ENCODE results near the gene POPDC2.

POPDC2 gene

DNA sequence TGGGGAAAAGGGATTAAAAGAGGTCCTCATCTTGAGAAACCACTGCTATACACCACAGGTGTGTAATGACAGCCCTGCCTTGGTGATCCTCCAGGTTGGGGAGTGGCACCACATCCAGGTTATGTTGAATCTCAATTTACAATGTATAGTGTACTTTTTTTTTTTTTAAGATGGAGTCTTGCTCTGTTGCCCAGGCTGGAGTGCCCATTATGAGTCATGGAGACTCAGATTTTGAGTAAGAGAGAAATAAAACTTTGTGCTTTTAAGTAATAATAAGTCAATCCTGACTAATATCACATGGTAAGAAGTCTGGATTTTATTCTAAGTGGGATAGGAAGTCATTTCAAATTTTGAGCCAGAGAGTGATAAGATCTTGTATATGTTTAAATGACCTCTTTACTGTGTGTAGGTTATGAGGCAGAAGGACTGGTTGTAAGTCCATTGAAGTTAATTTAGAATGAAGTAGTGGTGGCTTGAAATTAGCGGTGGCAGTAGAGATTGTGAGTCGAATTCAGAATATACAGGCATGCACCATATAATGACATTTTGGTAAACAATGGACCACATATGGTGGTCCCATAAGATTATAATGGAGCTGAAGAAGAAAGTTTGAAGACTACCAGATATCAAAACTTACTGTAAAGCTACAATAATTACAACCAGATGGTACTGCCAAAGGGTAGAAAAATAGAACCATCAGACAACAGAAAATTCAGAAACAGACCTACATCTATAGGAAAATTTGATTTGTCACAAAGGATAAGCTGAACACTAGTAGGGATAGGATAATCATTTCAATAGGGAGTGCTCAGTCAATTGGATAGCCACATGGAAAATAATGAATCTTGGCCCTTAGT is 20.7 kb downstream of the POPDC2 start:
- no peak for DNase-seq

DNA sequence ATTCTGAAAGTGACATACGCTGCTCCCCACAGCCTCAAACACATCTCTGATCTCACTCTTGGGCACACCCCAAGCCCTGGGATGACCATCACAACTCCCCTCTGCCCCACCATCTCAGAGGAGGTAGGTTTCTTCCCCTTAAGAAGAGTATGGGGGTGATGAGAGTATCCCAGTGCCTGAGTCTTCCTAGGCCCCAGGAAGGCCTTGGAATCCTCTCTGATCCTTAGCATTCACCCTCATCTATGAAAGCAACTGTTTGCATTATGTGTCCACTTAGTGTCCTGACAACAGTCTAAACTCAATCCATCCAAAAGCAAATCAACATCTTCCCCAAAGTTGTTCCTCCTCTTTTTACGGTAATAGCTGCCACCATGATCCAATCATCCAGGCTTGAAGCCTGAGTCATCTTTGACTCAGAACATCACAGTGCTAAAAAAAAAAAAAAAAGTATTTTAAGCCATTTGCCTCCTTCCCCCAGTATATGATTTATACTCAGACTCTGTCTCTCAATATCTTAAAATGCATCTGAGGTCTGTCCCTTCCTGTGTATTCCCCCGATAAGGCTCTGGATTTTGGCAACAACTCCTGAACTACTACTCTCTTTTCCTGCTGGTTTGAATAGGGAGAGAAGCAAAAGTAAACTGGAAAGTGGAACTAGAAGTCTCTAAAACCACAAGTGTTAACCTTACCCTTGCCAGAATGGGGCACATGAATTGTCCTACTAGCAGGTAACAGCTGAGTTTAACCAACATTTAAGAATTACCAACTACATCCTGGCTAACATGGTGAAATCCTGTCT is 22.5 kb downstream of the POPDC2 start:
- peak; percentile 67 for DNase-seq

DNA sequence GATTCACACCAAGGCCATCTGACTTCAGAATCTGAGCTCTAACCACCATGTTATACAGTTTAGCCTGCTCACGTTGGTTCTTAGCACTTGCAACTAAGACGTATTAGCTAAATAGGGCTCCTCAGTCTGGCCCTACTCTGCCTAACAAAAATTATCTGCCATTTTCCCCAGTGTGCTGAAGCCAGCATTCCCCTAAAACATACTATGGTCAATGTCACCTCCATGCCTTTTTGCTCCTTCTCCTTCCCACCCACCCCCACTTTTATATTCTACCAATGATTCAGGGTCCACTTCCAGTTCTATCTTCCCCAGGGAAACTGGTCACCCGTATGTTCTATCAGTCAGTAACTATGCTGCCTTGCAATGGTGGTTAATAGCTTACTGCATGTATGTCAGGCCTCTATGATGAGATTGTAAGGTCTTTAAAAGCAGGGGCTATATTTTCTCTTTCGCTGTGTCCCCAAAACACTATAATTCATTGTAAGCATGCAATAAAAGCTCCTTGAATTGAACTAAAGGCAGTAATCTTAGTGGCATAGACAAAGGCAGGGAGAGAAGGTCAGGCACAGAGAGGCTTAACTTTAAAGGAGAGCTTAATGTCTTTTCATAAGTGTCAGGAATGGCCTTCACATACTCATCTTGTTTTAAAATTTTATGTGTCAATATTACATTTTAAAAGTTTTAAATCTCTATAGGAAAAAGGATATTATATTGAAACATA is 23.3 kb downstream of the POPDC2 start:
- no peak for DNase-seq

DNA sequence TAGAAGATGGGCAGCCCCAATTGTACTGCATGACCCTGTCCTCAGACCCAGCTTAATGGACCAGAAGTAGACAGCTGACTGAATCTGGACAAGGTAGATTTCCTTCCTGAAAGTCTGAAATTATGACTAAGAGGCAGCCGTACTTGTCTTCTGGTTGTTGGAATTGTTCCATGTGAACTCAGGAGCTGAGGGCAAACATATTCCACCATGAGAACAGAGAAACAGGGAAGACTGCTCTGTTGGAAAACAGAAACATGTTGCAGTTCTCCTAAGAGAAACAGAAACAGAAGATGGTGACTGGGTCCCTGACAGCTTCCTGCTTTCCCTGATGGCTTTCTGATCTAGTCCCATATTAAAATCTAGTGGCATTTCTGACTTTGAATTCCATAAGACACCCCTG is 24.1 kb downstream of the POPDC2 start:
- no peak for DNase-seq

DNA sequence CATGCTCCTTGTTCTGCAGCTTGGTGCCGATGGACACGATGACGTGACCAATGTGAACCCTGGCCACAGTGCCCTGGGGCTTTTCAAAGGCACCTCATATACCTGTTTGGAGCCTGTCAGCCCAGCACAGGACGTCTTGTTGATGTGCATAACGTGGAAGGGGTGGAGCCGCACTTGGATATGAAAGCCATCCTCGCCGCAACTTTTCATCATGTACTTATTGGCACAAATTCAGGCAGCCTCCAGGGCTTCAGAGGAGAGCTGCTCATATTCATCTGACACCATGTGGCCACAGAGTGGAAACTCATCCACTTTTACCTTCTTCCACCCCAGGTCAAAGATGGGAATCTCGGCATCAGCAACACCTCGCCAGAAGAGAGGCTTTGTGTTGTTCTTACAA is 24.7 kb downstream of the POPDC2 start:
- no peak for DNase-seq

DNA sequence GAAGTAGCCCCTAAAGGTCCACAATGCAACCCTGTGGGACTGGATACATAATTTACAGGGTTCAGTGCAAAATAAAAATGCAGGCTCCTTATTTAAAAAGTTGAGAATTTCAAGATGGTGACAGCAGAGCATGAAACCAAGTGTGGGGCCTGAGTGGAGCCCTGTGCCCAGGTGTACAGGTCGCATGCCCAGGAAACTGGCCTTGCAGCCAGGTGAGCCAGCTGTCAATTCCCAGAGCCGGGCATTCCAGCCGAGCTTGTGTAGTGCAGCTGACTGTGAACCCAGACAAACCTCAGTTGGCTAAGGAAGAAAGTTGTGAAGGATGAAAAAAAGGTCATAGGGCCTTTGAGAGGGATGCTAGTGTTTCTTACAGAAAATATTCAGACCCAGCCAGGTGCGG is 27.6 kb downstream of the POPDC2 start:
- no peak for DNase-seq

DNA sequence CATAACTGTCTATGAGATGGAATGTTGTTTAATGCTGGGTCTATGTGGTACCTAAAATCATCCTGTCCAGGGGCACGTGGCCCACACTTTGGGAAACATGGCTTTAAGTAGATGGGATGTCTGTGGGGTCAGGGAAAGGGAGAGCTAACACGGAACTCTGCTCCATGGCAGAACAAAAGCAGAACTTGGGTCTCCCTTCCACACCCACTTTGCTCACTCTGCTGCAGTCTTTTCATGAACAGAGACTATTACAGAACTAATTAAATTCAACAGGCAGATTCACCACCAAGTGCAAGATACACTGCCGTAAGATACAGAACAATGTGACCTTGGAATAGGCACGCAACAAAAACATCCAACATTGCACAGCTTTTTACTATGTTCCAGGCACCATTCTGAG is 28.2 kb downstream of the POPDC2 start:
- DNase-seq: no peak

DNA sequence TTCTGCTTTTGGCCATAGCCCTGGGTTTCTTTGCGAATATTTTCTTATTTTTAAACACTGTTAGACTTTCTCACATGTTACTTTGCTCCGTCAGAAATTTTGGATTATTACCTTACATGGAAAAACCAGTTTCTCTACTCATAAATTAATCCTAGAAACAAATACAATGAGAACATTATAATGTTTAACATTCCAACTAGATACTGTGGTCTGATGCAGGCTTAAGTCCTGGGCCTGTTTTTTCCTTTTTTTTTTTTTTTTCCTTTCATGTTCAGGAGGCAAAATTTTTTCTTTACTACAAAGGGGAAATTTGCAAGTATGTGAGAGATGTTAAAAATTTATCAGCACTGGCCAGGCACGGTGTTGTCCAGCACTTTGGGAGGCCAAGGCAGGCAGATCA is 28.9 kb downstream of the POPDC2 start:
- DNase-seq: no peak

DNA sequence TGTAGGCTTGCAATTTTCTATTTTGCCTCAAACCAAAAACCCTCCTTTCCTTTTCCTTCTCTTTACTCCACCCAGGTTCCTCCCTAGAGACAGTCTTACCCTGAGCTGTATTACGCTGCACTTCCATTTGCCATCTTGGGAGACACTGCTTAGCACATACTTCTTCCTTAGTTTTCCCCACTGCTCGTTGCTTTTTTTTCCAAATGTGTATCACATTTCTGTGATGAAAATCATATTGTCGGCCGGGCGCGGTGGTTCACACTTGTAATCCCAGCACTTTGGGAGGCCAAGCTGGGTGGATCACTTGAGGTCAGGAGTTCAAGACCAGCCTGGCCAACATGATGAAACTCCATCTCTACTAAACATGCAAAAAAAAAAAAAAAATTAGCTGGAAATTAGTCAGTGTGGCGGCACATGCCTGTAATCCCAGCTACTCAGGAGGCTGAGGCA is 29.5 kb downstream of the POPDC2 start:
- DNase-seq: no peak

DNA sequence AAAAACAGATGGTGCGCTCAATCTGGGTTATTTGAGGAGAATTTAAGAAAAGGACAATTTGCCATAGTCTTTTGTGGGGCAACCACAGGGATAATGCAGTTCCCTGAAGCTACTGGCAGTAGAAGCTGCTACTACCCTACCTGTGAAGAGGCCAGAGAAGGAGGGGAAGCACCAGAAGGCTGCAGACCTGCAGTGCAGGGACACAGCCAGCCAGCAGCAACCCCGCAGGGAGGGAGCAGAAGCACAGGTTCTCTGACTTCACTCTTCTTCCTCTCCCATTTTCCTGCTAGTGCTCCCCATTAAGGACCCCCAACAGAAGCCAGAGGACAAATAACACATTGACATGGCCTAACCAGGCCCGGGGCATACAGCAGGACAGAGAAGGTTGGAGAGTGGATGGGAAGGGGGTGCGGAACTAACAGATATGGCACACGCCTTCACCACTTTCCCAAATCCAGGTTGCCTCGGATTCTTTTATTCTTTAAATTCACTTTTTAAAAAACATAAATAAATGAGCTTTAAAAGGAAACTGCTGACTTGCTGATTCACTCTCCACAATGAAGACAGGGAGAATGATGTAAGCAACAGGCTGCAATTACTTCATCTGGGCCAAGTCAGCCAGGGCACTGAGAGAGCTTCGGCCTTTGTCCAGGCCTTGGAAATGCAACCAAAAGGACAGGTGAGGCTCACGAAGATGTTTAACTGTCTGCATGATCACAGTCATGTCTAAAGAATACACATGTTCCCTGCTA is 30.1 kb downstream of the POPDC2 start:
- DNase-seq: peak; percentile 16

DNA sequence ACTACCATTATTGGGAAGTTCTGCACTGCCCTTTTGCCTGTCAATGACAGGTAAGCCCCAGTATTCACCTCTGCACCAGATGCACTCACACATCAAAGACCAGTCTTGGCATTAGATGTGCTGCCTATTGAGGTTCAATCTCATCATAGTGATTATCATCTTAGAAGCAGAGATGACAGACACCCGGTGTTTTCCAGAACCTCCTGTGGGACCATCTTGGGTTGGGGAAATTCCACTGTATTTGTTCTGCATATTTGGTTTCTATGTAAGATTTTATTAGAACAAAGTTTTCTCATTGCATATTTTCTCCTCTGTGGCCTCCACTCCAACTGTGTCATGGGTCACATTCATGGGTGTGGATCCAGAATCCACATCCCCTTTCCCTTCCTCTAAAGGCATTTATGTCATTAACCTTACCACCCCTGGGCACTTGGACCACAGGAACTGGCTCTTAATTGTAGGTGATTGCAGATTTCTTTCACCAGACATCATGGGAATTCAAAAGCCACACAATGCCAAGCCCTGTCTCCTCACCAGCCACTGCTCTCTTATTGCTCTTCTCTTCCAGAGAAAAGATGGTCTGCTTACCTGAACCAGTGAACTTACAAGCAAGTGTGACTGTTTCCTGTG is 31.5 kb downstream of the POPDC2 start:
- no peak for DNase-seq

DNA sequence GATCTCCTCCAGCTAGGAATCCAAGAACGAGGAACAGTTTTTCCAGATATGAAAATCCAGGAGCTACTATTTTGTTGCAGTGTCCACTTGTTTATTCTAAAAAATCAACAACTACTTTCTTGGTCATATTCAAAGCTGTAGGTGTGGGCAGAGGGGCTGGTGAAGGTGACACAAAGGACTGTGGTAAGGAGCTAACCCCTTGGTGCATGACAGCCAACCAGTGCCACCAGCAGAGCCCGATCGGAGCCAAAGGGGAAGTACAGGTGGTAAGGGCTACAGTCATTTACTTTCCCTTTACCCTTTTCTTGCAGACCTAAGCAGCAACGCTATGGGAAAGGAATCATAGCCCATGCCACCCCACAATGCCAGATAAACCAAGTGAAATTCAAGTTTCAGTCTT is 32.0 kb downstream of the POPDC2 start:
- no peak for DNase-seq

DNA sequence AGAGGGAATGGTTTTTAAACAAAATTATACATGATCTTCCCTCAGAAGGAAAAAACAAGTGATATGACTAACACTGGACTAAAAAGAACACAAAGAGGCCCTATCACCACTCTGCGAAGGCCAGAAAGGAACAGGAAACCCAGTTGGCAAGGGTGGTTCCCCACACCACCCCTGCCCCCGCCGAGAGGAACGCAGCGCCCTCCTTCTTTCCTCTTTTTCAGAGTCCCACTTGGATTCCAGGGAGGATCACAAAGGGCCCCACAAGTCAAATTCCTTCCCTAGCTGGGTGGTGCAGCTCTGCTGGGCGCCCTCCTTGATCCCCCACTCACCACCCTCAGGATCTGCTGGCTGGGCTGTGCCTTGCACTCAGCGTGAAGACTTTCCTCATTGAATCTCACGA is 32.9 kb downstream of the POPDC2 start:
- no peak for DNase-seq

DNA sequence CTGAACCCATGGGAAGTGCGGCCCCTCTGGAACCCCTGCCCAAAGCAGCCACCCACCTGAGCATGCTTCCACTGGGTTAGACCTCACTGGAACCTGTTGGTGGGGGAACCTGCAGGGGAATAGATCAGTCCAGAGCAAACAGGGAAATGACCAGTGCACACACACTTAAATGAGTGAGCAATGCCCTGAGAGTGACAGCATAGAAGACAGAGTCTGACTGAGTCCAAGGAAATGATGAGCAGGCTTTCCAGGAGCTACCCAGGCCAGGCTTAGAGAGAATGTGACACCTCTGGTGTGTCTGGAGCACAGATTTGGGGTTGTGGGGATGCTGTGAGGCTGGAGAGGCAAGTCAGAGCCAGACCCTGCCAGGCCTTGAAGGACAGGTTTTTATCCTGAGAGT is 34.2 kb downstream of the POPDC2 start:
- DNase-seq: no peak

DNA sequence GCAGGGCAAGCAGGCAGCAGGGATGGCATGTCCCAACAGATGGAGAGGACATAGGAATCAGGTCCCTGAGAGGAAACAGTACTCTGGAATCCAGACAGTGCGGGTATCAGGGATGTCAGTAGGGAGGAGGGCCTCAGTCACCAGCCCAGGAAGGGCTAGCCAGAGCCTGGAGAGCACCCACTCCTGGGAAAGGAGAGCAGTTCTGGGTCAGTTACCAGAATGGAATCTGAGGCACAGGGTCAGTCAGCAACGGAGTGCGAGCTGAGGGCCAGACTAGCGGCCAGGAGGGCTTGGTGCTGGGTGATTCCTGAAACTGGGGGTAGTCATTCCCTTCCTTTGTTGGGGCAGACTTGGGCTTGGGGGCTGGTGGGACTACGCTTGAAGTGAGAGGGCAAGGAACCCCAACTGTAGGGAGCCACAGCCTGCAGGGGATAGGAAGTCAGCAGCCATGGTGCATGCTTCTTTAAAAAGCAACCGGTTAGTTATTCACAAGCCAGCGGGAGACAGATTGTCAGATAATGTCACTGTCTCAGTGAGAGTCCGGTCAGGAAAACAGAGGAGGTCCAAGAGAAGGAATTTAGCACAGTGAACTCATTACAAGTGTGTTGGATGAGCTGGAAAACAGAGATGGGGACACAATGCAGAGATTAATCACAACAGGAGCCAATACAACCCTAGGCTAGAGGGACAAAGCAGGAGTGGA is 34.8 kb downstream of the POPDC2 start:
- no peak for DNase-seq

DNA sequence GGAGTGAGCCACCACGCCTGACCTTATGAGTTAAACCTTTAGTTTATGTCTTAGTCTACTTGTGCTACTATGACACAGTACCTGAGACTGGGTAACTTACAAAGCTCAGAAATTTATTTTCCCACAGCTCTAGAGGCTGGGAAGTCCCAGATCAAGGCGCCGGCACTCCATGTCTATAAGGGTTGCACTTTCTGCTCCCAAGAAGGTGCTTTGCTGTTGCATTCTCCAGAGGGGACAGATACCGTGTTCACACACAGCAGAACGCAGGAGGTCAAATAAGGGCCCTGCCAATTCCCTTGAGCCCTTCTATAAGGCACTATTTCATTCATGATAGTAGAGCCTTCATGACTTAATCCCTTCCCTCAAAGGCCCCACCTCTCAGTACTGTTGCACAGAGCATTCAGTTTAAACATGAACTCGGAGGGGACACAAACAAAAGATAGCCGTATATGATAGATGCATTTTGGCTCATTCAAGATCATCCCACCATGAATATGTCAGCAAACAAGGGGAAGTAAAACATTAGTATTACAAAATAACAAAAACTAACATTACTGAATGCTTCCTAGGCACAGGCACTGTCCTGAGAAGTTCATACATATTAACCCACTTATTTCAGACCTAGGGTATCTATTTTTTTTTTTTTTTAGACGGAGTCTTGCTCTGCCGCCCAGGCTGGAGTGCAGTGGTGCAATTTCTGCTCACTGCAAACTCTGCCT is 36.2 kb downstream of the POPDC2 start:
- DNase-seq: no peak

DNA sequence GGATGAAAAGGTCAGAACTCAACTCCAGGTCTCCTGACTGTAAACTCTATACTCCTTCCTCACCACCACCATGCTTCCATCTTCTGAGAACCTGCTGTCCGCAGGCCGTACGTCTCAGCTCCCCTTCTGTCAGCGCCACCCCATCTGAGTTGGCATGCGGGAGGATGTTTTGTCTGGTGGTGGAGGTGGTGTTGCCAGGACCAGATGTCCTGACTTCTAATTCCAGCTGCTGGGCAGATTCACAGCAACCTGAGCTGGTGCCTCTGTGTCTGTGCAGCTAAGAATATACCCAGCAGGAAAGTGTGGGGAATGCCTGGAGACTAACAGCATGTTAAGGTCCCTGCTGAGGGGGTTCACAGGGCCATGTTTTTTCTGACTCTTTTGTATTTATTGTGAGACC is 39.5 kb downstream of the POPDC2 start:
- DNase-seq: no peak

DNA sequence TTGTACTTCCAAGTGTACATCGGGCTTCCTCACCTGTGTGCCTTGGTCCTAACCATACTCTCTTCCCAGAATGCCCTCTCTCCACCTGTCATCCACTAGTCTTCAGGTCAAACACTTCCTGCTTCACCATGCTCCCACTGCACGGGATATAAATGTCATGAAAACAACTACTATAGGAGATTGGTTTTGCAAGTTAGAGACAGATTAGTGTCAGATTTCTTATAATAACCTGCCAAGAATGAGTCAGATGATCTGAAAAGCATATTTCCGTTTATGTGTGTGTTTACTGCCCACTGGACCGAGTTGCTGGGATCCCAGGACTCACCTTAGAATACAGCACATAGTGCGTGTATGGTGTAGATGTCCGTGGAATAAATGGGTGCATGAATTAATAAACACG is 41.3 kb downstream of the POPDC2 start:
- DNase-seq: no peak

DNA sequence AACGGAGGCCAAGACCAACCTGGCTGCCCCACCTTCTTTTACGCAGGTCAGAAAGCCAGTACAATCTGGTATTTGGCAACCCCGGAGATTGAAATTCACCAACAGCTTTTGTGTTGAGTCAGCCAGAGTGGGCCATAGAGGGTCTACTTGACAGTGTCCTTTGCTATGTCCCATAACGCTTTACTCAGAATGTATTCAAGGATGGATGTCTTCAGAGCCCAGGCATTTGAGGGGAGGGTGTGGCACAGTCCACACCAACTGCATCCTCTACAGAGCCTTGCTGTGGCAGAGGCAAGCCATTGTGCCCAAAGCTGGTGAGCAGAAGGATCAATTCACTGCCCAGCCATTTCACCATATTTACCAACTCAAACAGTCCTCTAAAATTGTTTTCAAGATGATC is 44.3 kb downstream of the POPDC2 start:
- no peak for DNase-seq

DNA sequence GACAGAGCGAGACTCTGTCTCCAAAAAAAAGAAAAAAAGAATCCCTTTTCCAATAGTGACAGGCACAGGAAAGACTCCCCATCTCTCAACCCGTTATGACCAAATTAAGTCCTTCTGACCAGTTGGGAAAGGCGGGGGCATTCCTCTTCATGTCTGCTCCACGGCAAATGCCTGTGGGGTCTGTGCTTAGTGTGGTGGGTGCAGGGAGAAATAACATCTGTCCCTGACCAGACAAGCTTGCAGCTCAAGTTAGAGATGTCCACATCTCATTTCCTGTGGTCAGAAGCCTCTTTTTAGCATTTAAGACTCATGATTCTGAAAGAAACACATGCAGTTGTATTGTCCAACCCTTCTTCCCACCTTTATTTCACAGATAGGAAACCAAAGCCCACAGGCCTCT is 46.5 kb downstream of the POPDC2 start:
- no peak for DNase-seq

DNA sequence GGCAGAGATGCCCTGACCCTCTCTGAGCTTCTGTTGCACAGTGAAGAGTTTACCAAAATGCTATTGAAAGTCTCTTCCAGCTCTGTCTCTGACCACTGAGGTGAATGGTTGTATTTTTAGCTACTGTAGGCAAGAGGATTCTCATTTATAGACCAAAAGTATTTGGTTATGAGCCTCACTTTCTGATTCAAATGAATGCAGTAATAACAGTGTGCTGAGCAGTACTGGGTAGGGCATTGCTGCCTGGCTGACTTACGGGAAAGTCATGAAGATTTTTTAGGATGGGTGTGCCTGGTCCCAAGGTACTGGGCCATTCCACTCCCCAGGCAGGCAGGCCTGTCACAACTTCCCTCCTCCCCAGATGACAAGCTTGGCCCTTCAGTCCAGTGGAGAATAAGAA is 47.2 kb downstream of the POPDC2 start:
- no peak for DNase-seq

All from GF-D8 (cell line).